ENCODE results near the gene ZNF695.
A peak's percentile ranks its signal among the peaks of the same experiment; 100 is the strongest.
"Not testable (repeated sequence)": the region's sequence is repeated elsewhere in the genome, so short reads cannot be mapped to it uniquely, and the experiment has no call there.

ZNF695 gene

DNA sequence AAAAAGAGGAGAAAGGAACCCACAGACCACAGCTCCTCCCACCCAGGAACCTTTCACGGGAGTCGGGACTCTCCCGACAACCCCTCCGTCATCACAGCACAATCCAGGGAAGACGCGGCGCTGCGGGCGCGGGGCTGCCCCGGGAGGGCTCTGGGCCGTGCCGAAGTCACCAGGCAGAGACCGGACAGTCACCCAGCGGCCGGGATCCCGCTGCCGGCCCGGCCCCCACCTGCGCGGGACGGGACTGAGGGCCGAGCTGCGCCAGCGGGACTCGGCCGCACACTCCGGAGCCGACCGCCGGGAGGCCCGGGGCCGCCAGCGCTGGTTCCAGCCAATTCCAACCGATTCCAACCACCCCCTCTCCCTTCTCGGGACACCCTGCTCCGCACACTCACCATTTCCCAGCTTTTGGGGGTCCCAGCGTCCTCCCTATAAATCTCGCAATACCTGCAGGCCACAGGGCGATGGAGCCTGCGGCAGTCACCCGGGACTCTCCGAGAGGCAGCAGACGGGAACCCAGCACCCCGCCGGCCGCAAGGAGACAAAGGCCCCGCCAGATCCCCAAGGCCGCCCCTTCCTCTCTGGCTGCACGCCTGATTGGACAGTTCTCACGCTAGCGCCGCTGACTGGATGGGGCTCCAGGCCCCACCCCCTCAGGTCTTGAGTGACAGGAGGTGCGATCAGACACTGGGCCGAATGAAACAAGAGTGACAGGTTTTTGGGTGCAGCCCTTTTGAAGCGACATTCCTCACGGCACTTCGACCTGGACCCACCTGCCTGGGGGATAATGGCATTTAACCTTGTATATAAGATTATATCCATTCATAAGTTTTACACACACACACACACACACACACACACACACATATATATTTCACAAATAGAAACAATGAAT, at the start of gene ZNF695:
TSS of gene ZNF695 (minus strand) at position 547 of the 895 bp plus-strand sequence. CDS start at position 398, 149 bp downstream.
- peak; percentile 99 for DNase-seq

DNA sequence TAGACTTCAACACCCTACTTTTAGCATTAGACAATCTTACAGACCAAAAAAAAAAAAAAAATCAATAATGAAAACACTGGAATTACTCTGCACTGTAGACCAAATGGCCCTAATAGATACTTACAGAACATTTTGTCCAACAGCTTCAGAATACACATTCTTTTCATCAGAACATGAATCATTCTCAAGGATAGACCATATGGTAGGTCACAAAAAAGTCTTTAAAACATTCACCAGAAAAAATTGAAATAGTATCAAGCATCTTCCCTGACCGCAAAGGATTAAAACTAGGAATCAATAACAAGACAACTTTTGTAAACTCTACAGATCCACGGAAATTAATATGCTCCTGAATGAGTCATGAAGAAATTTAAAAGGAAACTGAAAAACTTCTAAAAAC, 48.2 kb upstream of the ZNF695 start:
- DNase-seq: no peak

DNA sequence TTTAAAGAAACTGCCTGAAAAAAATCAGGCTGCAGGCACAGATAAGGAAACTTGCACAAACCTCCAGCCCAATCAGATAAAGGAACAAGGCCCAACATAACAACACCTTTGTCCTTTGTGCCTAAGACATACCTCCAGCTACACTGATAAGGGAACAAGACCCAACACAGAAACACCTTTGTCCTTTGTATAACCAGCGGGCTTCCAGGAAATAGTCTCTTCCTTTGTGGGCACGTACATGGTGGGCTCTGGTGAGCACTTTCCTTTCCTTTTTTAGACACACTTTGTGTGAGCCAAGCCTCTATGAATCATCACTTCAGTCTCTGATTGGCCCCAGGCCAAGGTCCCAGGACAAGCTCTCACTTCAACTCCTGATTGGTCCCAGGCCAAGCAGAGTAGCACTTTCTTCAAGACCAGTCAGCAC, 47.1 kb upstream of the ZNF695 start:
- DNase-seq: no peak

DNA sequence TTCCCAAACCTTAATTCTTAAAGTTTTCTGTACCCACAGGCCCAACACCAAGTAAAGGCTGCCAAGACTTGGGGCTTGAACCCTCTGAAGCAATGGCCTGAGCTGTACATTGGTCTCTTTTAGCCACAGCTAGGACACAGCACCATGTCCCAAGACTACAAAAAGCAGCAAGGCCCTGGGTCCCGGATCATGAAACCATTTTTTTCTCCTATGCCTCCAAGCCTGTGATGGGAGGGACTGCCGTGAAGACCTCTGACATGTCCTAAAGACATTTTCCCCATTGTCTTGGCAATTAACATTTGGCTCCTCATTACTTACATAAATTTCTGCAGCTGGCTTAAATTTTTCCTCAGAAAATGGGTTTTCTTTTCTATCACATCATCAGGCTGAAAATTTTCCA, 39.8 kb upstream of the ZNF695 start:
- no peak for DNase-seq

DNA sequence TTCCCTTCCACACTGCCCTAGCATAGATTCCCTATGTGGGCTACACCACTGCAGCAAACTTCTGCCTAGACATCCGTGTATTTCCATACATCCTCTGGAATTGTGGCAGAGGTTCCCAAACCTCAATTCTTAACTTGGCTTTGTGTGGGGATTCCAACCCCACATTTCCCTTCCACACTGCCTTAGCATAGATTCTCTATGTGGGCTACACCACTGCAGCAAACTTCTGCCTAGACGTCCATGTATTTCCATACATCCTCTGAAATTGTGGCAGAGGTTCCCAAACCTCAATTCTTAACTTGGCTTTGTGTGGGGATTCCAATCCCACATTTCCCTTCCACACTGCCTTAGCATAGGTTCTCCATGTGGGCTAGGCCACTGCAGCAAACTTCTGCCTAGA, 39.4 kb upstream of the ZNF695 start:
- no peak for DNase-seq

DNA sequence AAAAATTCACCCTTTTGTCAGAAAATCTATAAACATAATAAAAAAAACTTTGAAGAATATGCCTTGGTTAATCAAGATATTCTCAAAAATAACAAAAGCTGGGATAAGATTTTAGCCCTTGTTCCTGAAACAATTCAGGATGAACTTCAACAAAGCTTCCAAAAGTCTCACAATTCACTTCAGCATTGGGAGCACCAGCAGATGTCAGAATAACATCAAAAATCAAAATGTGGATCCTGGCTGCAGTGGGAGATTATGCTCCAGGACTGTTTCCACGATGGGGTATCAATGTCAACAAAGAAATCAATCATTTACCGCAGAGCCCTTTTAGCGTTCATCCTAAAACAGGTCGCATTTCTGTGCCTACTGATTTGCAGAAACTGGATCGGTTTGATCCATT, 35.5 kb upstream of the ZNF695 start:
- no peak for DNase-seq

DNA sequence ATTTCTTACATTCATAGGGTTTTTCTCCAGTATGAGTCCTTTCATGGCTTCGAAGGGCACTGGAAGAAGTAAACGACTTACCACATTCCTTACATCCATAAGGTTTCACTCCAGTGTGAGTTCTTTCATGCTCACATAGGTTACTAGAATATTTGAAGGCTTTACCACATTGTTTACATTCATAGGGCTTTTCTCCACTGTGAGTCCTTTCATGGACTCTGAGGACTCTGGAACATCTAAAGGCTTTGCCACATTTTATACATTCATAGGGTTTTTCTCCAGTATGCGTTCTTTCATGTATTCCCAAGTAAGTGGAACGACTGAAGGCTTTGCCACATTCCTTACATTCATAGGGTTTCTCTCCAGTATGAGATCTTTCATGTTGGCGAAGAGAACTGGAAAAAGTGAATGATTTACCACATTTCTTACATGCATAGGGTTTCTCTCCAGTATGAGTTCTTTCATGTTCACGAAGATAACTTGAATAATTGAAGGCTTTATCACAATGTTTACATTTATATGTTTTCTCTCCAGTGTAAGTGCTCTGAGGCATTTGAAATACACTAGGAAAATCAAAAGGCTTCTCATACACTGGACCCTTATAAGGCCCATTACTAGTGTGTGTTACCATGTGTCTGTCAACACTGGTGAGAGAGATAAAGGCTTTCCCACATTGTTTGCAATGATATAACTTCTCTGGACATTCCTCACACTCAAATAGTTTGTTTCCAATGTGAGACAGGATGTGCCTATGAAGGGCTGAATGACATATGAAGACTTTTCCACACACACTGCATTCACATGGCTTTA, 29.9 kb upstream of the ZNF695 start:
- DNase-seq: no peak

DNA sequence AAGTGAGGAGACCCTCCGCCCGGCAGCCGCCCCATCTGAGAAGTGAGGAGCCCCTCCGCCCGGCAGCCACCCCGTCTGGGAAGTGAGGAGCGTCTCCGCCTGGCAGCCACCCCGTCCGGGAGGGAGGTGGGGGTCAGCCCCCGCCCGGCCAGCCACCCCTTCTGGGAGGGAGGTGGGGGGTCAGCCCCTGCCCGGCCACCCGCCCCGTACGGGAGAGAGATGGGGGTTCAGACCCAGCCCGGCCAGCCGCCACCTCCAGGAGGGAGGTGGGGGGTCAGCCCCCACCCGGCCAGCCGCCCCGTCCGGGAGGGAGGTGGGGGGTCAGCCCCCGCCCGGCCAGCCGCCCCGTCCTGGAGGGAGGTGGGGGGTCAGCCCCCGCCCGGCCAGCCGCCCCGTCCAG, 24.4 kb upstream of the ZNF695 start:
- not testable (repeated sequence) for DNase-seq

DNA sequence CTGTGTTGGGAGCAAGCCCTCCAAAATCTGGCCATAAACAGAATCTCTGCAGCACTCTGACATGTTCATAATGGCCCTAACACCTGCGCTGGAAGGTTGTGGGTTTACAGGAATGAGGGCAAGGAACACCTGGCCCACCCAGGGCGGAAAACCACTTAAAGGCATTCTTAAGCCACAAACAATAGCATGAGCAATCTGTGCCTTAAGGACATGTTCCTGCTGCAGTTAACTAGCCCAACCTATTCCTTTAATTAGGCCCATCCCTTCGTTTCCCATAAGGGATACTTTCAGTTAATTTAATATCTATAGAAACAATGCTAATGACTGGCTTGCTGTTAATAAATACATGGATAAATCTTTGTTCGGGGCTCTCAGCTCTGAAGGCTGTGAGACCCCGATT, 16.8 kb upstream of the ZNF695 start:
- not testable (repeated sequence) for DNase-seq

DNA sequence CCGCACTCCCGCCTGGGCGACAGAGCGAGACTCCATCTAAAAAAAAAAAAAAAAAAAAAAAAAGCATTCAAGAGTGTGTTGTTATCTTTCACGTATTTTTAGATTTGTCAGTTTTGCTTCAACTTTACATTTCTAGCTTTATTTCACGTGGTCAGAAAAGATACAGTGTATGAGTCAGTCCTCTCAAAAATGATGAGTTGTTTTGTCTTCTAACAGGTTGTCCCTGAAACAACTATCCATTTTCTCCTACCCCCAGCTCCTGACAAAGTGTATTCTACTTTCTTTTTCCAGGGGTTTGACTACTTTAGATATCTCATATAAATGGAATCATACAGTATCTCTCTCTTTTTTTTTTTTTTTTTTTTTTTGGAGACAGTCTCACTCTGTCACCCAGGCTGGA, 5.5 kb upstream of the ZNF695 start:
- no peak for DNase-seq

DNA sequence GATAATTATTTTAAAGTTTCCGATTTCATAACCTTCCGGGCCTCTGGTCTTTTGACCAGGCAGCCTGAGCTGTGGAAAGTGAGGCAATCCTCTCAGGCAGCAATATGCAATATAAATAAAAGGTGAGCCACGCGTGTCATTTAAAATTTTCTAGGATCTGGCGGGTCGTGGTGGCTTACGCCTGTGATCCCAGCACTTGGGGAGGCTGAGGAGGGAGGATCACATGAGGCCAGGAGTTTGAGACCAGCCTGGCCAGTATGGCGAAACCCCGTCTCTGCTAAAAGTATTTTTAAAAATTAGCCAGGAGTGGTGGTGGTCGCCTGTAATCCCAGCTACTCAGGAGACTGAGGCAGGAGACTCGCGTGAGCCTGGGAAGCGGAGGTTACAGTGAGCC, 546 bp upstream of the ZNF695 start:
- DNase-seq: no peak

DNA sequence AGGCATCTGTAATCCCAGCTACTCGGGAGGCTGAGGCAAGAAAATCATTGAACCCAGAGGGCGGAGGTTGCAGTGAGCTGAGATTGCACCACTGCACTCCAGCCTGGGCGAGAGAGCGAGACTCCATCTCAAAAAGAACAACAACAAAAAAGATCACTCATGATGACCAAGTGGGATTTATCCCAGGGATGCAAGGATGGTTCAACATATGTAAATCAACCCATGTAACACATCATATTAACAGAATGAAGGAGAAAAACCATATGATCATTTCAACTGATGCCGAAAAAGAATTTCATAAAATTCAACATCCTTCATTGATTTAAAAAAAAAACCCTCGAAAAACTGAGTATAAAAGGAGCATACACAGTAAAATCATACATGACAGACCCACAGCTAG, 3.8 kb downstream of the ZNF695 start:
- DNase-seq: not testable (repeated sequence)

DNA sequence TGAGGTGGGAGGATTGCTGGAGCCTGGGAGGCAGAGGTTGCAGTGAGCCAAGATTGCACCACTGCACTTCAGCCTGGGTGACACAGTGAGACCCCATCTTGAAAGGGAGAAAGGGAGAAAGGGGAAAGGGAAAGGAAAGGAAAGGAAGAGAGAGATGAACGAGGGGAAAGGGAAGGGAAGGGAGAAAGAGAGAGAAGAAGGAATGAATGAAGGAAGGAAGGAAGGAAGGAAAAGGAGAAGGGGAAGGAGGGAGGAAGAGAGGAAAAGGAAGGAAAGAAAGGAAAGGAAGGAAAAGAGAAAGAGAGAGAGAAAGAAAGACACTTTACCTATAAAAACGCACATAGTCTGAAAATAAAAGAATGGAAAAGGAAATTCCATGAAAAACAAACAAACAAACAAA, 18.0 kb downstream of the ZNF695 start:
- no peak for DNase-seq

DNA sequence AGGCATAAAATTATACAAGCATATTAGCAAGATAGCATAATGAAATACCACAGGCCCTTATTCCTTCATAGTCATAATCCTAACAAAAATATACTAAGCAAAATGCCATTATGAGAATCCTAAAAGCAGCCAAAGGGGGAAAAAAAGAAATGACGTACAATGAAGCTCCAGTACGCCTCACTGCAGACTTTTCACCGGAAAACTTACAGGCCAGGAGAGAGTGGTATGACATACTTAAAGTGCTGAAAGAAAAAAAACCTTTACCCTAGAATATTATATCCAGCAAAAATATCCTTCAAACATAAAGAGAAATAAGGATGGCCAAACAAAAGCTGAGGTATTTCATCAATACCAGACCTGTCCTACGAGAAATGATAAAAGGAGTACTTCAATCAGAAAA, 19.5 kb downstream of the ZNF695 start:
- no peak for DNase-seq

DNA sequence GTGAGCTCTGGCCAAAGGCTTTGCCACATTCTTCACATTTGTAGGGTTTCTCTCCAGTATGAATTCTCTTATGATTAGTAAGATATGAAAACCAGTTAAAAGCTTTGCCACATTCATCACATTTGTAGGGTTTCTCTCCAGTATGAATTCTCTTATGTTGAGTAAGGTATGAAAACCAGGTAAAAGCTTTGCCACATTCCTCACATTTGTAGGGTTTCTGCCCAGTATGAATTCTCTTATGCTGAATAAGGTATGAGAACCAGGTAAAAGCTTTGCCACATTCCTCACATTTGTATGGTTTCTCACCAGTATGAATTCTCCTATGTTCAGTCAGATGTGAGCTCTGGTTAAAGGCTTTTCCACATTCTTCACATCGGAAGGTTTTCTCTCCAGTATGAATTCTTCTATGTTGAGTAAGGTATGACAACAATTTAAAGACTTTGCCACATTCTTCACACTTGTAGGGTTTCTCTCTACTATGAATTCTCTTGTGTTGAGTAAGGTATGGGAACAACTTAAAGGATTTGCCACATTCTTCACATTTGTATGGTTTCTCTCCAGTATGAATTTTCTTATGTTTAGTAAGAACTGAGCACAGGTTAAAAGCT, 20.7 kb downstream of the ZNF695 start:
- no peak for DNase-seq

DNA sequence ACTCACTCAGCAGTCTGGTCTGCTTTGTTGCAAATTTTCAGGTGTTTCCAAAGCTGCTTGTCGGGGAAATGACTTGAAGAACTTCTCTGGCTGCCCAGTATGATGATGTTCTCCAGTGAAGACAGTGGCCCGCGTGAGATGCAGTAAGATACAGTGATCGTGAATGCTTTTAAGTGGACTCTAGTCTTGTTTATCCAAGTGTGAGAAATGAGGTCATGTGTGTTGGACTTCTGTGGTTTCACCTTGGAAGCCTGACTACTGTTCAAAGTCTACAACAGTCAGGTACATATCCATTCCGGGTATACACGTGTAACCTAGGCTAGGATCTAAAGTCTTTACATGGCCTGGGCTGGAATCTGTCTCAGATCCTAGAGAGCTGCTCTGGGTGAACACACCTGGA, 29.1 kb downstream of the ZNF695 start:
- no peak for DNase-seq

DNA sequence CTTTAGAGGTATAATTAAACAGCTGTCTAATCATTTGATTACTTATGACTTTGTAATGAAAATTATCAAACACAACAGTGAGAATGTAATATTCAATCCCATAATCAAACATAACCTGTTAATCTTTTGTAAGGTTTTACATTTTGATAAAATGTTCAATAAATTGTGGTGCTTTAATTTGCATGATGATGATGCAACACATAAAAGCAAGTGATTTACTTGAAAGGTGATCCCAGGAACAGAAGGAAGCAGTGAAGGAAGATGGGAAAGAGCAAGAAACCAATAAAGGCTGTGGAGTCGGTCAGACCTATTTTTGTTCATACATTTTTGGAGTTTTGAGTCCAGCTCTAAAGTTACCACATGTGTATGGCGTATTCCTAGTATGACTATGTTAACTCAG, 29.6 kb downstream of the ZNF695 start:
- no peak for DNase-seq

DNA sequence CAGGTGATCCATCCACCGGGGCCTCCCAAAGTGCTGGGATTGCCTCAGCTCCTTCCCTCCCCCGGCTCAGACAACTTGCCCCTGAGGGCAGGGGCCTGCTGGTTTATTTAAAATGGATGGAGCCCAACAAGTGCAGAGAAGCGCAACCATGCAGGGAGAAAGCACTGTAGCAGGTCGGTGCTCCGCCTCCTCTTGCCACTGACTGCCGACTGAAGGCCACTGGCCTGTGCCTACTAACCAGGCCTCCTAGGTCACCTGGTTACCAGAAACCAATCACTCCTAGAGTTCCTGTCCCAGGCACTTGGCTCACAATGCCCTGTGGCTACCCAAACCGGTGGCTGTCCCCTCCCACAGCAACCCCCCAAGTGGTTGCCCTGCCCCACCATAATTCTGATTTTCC, 35.9 kb downstream of the ZNF695 start:
- no peak for DNase-seq

DNA sequence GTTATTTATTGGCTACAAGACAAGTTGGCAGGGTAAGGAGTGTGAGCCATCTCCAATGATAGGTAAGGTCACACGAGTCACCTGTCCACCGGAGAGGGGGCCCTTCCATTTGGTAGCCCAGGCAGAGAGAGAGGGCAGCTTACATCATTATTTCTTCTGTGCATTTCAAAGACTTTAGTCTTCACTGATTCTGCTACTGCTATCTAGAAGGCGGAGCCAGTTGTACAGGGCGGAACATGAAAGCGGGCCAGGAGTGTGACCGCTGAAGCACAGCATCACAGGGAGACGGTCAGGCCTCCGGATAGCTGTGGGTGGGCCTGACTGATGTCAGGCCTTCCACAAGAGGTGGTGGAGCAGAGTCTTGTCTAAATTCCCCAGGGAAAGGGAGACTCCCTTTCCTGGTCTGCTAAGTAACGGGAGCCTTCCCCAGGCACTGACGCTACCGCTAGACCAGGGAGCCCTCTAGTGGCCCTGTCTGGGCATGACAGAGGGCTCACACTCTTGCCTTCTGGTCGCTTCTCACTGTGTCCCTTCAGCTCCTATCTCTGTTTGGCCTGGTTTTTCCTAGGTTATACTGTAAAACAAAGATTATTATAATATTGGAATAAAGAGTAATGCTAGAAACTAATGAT, 36.7 kb downstream of the ZNF695 start:
- no peak for DNase-seq

DNA sequence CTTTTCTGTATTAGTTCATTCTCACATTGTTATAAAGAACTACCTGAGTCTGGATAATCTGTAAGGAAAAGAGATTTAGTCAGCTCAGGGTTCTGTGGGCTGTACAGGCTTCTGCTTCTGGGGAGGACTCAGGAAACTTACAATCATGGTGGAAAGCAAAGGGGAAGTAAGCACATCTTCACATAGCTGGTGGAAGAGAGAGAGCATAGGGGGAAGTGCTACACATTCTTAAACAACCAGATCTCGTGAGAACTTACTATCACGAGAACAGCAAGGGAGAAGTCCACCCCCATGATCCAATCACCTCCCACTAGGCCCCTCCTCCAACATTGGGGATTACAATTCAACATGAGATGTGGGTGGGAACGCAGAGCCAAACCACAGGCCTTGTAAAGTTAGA, 38.2 kb downstream of the ZNF695 start:
- DNase-seq: no peak

DNA sequence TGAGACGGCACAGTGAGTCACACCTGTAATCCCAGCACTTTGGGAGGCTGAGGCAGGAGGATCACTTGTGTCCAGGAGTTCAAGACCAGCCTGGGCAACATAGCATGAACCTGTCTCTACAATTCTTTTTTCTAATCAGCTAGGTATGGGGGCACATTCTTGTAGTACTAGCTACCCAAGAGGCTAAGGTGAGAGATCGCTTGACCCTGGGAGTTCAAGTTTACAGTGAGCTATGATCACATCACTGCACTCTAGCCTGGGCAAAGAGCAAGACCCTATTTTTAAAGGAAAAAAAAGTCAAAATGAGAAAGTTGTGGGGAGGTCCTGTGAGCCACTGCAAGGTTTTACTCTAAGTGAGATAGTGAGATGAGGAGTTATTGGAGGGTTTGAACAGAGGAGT, 41.4 kb downstream of the ZNF695 start:
- DNase-seq: no peak

DNA sequence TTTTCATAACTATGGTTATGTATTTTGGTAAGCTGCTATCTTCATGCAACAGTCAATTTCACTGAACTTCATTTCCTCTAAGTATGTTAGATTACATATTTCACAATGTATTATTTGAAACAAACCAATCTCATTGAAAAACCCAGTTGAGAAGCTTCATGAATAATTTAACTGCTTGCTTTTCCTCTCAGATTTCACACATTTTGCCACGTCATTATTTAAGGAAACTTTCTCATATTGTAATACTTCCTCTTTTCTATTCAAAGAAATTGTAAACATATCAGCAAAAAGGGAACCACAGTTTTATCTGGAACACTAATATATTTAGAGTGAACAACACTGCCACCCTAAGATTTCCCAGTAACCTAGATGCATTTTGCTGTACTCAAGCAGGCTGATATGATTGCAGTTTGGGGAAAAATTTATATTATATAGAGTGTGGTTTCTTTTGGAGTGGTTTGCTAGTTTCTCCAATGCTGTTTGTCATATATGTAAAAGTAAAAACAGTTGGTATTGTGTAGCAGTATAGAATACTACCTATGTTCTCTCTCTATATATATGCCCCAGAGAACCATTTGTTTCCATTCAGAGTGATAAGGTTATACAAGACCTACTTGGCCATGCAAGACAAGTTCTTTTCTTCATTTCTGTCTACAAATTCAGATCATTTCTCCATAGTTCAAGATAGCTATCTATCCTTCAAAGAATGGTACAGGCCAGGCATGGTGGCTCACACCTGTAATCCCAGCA, 47.7 kb downstream of the ZNF695 start:
- no peak for DNase-seq

Measured in DMS79 treated with DMSO at 0.1 percent for 48 hours (cell line).